Lower lobe of right lung (tissue), 2 donors: Measurements from ENCODE around the gene PHYH. TPM values are rescaled to one million over a fixed set of nuclear protein-coding genes. Genes with fewer than 3 reads are reported as not detected.

Source experiments
- ATAC-seq, 2 donors: fragments of 200-7000 bp; cut with Tn5 transposase; one replicate each; pipeline ENCODE4 v1.9.1; 2020 to 2022; ENCODE audit warnings: mild to moderate bottlenecking in 2 of 2, moderate library complexity in 2 of 2
- DNase-seq: peaks from one replicate; pipeline ENCODE4 v3.0.0-alpha.2; 2020
- H3K27ac ChIP-seq: fragments of 200-600 bp; one replicate; pipeline ENCODE4 v1.8.0; 2022
- H3K27me3 ChIP-seq: fragments of 200-600 bp; one replicate; pipeline ENCODE4 v1.8.0; 2022; ENCODE audit warnings: low read depth
- H3K36me3 ChIP-seq: fragments of 200-600 bp; one replicate; pipeline ENCODE4 v1.8.0; 2022; ENCODE audit warnings: mild to moderate bottlenecking
- H3K4me1 ChIP-seq: fragments of 200-600 bp; one replicate; pipeline ENCODE4 v1.8.0; 2022
- H3K4me3 ChIP-seq: fragments of 200-600 bp; one replicate; pipeline ENCODE4 v1.8.0; 2022; ENCODE audit warnings: mild to moderate bottlenecking
- H3K9me3 ChIP-seq: fragments of 200-600 bp; one replicate; pipeline ENCODE4 v1.8.0; 2022
- CTCF ChIP-seq: fragments of 200-600 bp; IDR thresholded peaks from one replicate; pipeline ENCODE4 v1.8.0; 2022; ENCODE audit warnings: antibody characterized with exemption, mild to moderate bottlenecking
- intact Hi-C: fragments of 100-400 bp; cut with DNase I; formaldehyde crosslinking; loops from one replicate; pipeline ENCODE4 v1.11.0; 2022
- total RNA-seq: library from RNA; stranded (reverse); fragmentation: NEBNext Ultra II Directional; extraction: Animal tissue kit (Norgen Biotek cat#: 25700); gene quantifications from one replicate; pipeline ENCODE4 v1.2.1, GENCODE V29; 2021
- donor health status: DM: no; HTN: yes; CAD: no; lungs with severe emphysema.

The PHYH gene
- total RNA-seq, 1 donor from 2014 or later, result 30.3 TPM

- Histone ChIP-seq H3K9me3 (no peaks in the 10 kb centered on the region), H3K27me3 (no peaks in the 10 kb centered on the region), H3K27ac (no peak overlapping the region), H3K36me3 (no peaks in the 10 kb centered on the region), H3K4me1 (no peaks in the 10 kb centered on the region), H3K4me3 (no peak overlapping the region)
- TF ChIP-seq CTCF, result no peak
- ATAC-seq (no peak), DNase-seq (no peak)
- intact Hi-C loops, result no loop called here
Observed at GRCh38 chr10:13268310-13268709, 31.6 kb downstream of the PHYH start.

GRCh38 chr10:13263591-13263990, 36.3 kb downstream of the PHYH start:
- intact Hi-C loops, result no loop called here
- H3K4me3 ChIP-seq, result no peak overlapping the region

GRCh38 chr10:13262433-13262832, 37.4 kb downstream of the PHYH start:
- intact Hi-C loops, result no loop called here

More at GRCh38 chr10:13263591-13263990, 36.3 kb downstream of the PHYH start:
- no peaks in the 10 kb centered on the region for H3K9me3 ChIP-seq
- no peak for TF ChIP-seq CTCF
- ATAC-seq, result no peak
- H3K4me1 ChIP-seq, result no peaks in the 10 kb centered on the region
- no peaks in the 10 kb centered on the region for H3K36me3 ChIP-seq
- no peak for DNase-seq
- no peaks in the 10 kb centered on the region for H3K27me3 ChIP-seq
- H3K27ac ChIP-seq, result no peak overlapping the region

GRCh38 chr10:13257621-13258140, 42.2 kb downstream of the PHYH start:
- TF ChIP-seq CTCF, result no peak
- no peaks in the 10 kb centered on the region for H3K4me1 ChIP-seq
- no peaks in the 10 kb centered on the region for H3K36me3 ChIP-seq
- H3K27me3 ChIP-seq, result no peaks in the 10 kb centered on the region
- no peak for DNase-seq
- H3K27ac ChIP-seq, result no peak overlapping the region
- no peak for ATAC-seq
- no peak overlapping the region for H3K4me3 ChIP-seq
- H3K9me3 ChIP-seq, result no peaks in the 10 kb centered on the region
- intact Hi-C loops, result no loop called here

More at GRCh38 chr10:13262433-13262832, 37.4 kb downstream of the PHYH start:
- no peak for TF ChIP-seq CTCF
- ATAC-seq, result no peak
- Histone ChIP-seq H3K27me3 (no peaks in the 10 kb centered on the region), H3K9me3 (no peaks in the 10 kb centered on the region), H3K4me3 (no peak overlapping the region), H3K36me3 (no peaks in the 10 kb centered on the region), H3K4me1 (no peaks in the 10 kb centered on the region), H3K27ac (no peak overlapping the region)
- no peak for DNase-seq

- no peak for ATAC-seq
- Histone ChIP-seq H3K4me1 (no peaks in the 10 kb centered on the region), H3K4me3 (no peak overlapping the region), H3K27ac (no peak overlapping the region), H3K36me3 (no peaks in the 10 kb centered on the region), H3K27me3 (no peaks in the 10 kb centered on the region), H3K9me3 (no peaks in the 10 kb centered on the region)
- intact Hi-C loops, result no loop called here
- no peak for DNase-seq
- TF ChIP-seq CTCF, result no peak
Observed at GRCh38 chr10:13256627-13257026, 43.2 kb downstream of the PHYH start.

GRCh38 chr10:13253726-13254125, 46.1 kb downstream of the PHYH start:
- no peak for TF ChIP-seq CTCF
- Histone ChIP-seq H3K36me3 (no peaks in the 10 kb centered on the region), H3K4me1 (no peaks in the 10 kb centered on the region), H3K27me3 (no peaks in the 10 kb centered on the region), H3K27ac (no peak overlapping the region), H3K9me3 (no peaks in the 10 kb centered on the region), H3K4me3 (no peak overlapping the region)
- ATAC-seq (no peak), DNase-seq (no peak)
- intact Hi-C loops, result no loop called here
